Activated CD8-positive, alpha-beta memory T cell treated with anti-CD3 and anti-CD28 coated beads, Interleukin-2, amount 50 U/mL, for 24 hours (primary cell): ENCODE results near the gene UBIAD1.

Experiments used
- DNase-seq: peaks from one replicate; pipeline ENCODE4 v3.0.0-alpha.2; 2020; ENCODE audit errors: extremely low read depth

The UBIAD1 gene

GRCh38 chr1:11311816-11312755, 39.1 kb downstream of the UBIAD1 start:
- DNase-seq: no peak

GRCh38 chr1:11314959-11315358, 42.0 kb downstream of the UBIAD1 start:
- no peak for DNase-seq

GRCh38 chr1:11316701-11317100, 43.7 kb downstream of the UBIAD1 start:
- DNase-seq: no peak

GRCh38 chr1:11318982-11319381, 46.0 kb downstream of the UBIAD1 start:
- DNase-seq: no peak

- no peak for DNase-seq
Observed at GRCh38 chr1:11320153-11320936, 47.3 kb downstream of the UBIAD1 start.

GRCh38 chr1:11321656-11322491, 48.9 kb downstream of the UBIAD1 start:
- DNase-seq: no peak

GRCh38 chr1:11324567-11325165, 51.7 kb downstream of the UBIAD1 start:
- DNase-seq: no peak

- no peak for DNase-seq
Observed at GRCh38 chr1:11326070-11326469, 53.1 kb downstream of the UBIAD1 start.

GRCh38 chr1:11328444-11328843, 55.4 kb downstream of the UBIAD1 start:
- DNase-seq: no peak

GRCh38 chr1:11330411-11330810, 57.4 kb downstream of the UBIAD1 start:
- no peak for DNase-seq

- no peak for DNase-seq
Observed at GRCh38 chr1:11331036-11331944, 58.3 kb downstream of the UBIAD1 start.

GRCh38 chr1:11331945-11332546, 59.0 kb downstream of the UBIAD1 start:
- no peak for DNase-seq

GRCh38 chr1:11333631-11334030, 60.6 kb downstream of the UBIAD1 start:
- DNase-seq: no peak

- DNase-seq: no peak
Observed at GRCh38 chr1:11334261-11334804, 61.3 kb downstream of the UBIAD1 start.

- no peak for DNase-seq
Observed at GRCh38 chr1:11334821-11335220, 61.8 kb downstream of the UBIAD1 start.

GRCh38 chr1:11335417-11336056, 62.5 kb downstream of the UBIAD1 start:
- DNase-seq: no peak

- peak; percentile 26 for DNase-seq
Observed at GRCh38 chr1:11337580-11338073, 64.6 kb downstream of the UBIAD1 start.
